H1 (cell line): ENCODE measurements around the gene GTF2B.

Experiments used
- CTCF ChIP-seq, 3 experiments: IDR thresholded peaks; 1 replicate in 2 of 3; 2 replicates in 1 of 3; pipeline versions ENCODE4 v1.5.1 to v1.6.1; 2011; ENCODE audit warnings: low read length in 3 of 3, mild to moderate bottlenecking in 3 of 3, inconsistent platforms in 2 of 3, low read depth in 1 of 3, moderate library complexity in 1 of 3; ENCODE audit not compliant: insufficient read depth in 1 of 3; ENCODE audit errors: control extremely low read depth in 1 of 3
- EP300 ChIP-seq, 2 experiments: IDR thresholded peaks; 1 replicate in 1 of 2; 2 replicates in 1 of 2; pipeline ENCODE4 v1.6.1; 2011 to 2012; ENCODE audit warnings: low read depth in 2 of 2, low read length in 2 of 2, mild to moderate bottlenecking in 2 of 2, borderline replicate concordance in 1 of 2, inconsistent platforms in 1 of 2, moderate library complexity in 1 of 2
- GTF2F1 ChIP-seq: IDR thresholded peaks from 2 replicates; pipeline ENCODE4 v1.6.1; 2012; ENCODE audit warnings: low read depth, low read length, improper control_type of control experiment, borderline replicate concordance
- MAFK ChIP-seq: IDR thresholded peaks from 2 replicates; pipeline ENCODE4 v1.6.1; 2012; ENCODE audit warnings: low read depth, mild to moderate bottlenecking, improper control_type of control experiment, low read length
- RNF2 ChIP-seq: fragments of 200-900, 300-1000 bp; sonication (generic); IDR thresholded peaks from 2 replicates; pipeline ENCODE4 v1.7.1; 2016; ENCODE audit warnings: borderline replicate concordance, low read depth, mild to moderate bottlenecking, antibody characterized with exemption, low read length; ENCODE audit not compliant: poor library complexity, severe bottlenecking; ENCODE audit errors: missing control alignments
- TAF1 ChIP-seq: IDR thresholded peaks from 2 replicates; pipeline ENCODE4 v1.6.1; 2011; ENCODE audit warnings: mild to moderate bottlenecking, low read depth, low read length

GRCh38 chr1:88891951-88892340 lies 579 bp upstream of the GTF2B start:
- TF ChIP-seq RNF2 = no peak
- TF ChIP-seq MAFK = no peak
- no peak for TF ChIP-seq EP300 (IDR thresholded peaks at IDR 0.05; ENCODE audit: borderline replicate concordance in 1 of 2, low read depth in 2 of 2, low read length in 2 of 2)
- no peak for TF ChIP-seq CTCF (IDR thresholded peaks at IDR 0.05; ENCODE audit: control extremely low read depth in 1 of 3, insufficient read depth in 1 of 3, low read depth in 1 of 3, low read length in 3 of 3)
- TF ChIP-seq TAF1 = no peak
- no peak for TF ChIP-seq GTF2F1
